Measurements from ENCODE around the gene SMIM22.
A peak's percentile ranks its signal among the peaks of the same experiment; 100 is the strongest.

Gene SMIM22, protein sequence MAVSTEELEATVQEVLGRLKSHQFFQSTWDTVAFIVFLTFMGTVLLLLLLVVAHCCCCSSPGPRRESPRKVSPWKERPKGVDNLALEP

DNA sequence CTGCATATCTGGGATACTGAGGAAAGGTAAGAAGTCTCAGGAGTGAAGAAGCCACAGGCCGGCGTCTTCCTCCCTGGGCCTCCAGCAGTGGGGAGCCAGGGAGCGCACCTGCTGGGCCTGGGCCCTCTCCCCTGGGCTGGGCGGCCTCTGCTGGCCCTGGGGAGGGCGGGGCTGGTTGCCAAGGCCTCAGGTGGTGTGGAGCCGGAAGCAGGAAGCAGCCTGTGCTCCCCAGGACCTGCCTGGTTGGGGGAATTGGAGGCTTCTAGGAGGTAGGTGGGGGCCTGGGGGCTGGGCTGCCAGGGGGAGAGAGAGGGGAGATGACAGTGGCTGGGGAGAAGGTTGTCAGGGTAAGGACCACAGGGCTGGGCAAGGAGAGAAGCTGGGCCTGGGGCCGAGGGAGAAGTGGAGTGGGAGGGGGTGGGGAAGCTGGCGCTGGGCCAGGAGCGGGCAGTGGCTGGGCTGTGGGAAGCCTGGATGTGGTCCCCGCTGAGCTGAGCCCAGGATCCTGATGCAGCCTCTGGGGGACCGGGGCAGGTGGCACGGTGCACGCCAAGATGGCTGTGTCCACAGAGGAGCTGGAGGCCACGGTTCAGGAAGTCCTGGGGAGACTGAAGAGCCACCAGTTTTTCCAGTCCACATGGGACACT lies at the start of gene SMIM22:
Gene SMIM22, plus strand, starts transcription at position 189 of the 647 bp plus-strand sequence. Its CDS starts 366 bp downstream, at position 555.
- DNase-seq, result peak in 5 of 51 donors; percentile 2 to 17 (median 14)

DNA sequence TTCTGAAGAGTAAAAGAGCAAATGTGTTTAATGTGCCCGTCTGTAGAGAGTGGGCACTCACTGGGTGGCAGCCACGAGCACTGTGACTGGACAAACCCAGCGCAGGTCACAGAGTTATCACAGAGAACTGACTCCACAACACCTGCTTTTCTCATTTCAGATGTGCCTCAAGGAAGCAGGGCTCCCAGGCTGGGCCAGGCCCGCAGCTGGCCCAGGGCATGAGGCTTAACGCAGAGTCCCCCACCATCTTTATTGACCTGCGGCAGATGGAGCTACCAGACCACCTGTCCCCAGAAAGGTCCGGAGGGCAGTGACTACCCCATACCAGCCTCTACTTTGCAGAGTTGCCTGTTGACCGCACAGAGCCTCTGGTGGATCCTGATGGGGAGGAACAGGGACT lies 49.0 kb upstream of the SMIM22 start:
- no peak for DNase-seq

DNA sequence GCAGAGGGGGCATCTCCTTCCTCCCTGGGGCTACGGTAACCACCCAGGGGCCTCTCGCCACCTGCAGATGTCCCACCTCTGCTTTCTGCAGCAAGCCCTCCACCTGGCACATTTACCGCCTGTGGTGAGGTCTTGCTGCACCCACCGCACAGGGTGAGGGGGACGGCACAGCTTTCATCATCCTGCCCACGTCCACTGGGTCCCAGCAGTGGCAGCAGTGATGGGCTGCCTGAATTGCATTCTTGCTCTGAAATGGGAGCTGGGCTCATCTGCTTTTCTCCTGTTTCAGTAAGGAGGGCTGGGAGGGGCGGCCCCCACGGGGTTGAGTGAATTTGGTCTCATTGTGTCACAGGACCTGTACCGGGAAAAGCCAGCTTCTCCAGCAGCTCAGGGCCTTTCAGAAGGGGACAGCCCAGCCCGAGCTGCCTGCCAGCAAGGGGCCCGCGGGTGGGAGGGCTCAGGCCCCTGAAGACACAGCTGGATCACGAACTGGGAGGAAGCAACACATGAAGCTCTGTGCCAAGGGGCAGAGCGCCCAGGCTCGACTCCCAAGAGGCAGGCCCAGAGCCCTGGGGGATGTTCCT lies 48.1 kb upstream of the SMIM22 start:
- DNase-seq, result peak in 15 of 51 donors; percentile 1 to 36 (median 15)

DNA sequence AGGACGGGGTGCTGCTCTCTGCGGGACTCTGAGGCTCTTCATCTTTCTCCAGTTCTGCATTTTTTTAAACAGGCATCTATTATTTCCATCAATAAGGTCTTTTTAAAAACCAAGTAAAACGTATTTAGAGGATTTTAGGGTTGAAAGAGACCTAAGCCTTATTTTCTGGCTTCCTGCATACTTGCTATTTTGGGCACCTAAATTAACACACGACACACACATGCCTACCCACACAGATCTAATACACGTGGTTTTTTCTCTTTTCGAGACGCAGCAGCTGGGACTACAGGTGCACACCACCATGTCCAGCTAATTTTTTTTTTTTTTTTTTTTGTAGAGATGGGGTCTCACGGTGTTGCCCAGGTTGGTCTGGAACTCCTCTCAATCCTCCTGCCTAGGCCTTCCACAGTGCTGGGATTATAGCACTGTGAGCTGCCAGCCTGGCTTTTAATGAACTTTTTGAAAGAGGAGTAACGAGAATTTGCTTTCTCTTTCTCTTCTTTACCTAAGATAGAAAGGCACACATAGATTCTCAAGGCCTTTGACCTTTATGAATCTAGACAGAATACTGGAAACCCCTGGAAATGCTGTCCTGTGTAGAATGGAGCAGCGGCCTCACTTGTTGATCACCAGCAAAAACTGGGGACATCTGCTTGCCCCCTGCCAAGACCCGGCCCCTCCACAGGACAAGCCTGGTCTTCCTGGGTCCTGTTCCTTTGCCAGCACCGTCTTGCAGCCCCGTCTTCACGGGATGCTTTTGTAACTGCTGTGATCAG lies 47.1 kb upstream of the SMIM22 start:
- DNase-seq, result no peak

DNA sequence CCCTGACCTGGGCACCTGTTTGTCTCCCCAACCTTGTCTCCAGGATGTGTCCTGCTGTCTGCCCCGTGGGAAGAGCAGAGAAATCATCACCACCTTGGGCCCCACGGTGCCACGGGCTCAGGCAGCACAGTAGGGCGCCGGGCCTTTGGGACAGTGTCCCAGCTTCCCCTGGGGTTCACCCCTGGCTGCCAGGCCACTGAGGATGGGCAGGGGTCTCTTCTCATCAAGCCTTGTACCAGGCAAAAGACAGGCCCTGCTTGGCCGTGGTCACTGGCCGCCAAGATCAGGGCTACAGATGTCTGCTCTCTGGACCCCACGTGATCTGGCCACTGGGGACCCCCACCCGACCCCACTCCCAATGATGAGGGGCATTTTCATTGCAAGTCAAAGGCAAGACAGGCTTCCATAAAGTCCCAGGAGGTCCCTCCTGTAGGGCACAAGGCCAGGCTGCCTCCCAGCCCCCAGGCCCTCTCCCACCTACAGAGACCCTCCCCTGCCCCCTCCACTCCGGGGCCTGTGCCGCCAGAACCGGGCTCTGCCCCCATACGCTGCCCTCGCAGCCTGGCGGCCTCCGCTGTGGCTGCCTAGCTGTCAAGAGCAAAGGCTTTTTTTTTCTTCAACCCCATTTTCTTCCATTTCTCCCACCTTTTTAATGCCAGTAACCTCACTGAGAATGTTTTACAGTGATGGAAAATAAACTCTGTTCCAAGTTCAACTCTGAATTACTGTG lies 46.3 kb upstream of the SMIM22 start:
- no peak for DNase-seq

DNA sequence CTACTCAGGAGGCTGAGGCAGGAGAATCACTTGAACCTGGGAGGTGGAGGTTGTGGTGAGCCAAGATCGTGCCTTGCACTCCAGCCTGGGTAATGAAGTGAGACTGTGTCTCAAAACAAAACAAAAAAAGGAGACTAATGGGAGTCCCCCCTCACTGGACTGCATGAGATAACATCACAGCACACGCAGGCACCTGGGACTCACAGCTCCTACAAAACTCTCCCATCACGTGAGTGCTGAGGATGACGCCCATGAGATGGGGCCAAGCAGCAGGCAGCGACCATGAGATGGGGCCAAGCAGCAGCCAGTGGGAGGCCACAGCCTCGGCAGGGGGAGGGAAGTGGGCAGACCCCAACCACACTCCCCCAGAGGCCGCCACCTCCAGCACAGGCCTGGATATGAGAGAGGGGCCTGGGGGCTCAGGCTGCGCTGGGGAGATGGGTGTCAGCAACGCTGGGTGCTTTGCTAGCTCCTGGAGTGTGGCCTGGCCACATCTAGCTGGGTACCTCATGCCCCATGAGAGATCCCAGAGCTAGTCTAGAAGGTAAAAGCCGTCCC lies 45.4 kb upstream of the SMIM22 start:
- no peak for DNase-seq

DNA sequence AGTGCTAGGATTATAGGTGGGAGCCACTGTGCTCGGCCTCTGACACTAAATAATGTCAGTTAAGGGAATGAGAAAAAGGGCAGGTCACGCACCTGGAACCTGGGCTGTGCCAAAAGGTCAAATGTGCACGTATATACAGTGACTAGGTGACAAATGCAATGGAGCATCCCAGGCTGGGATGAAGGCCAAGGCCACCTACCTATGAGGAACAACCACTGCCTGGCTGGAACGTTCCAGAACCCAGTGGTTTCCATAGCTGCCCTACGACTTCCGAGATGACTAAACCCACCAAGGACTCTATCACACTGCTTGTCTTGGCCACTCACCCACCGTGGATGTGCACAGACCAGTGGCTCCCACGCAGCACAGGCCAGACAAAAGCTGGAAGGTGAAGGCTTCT lies 44.3 kb upstream of the SMIM22 start:
- no peak for DNase-seq

DNA sequence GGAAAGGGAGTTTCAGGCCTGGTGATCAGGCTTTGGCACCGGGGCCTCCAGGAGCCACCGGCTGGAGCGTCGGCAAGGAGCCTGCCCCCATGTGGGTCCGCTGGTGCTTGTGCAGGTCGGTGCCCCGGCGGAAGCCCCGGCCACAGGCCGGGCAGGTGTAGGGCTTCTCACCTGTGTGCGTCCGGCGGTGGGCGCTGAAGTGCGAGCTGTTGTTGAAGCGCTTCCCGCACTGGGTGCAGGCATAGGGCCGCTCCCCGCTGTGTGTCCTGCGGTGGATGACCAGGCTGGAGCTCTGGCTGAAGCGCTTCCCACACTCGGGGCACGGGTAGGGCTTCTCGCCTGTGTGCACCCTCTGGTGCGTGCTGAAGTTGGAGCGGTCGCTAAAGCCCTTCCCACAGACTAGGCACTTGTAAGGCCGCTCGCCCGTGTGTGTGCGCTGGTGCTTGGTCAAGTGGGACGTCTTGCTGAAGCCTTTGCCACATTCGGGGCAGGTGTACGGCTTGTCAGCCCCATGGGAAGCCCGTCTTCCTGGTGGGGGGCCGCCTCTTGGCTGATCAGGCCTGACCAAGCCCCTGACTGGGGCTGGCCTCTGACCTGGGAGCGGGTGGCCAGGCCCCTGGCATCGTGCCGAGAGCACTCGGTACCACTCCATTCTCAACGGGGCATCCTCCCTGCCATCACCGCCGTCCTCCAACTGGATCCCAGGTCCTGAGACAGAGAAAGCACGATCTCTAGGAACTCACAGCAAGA lies 42.6 kb upstream of the SMIM22 start:
- no peak for DNase-seq

DNA sequence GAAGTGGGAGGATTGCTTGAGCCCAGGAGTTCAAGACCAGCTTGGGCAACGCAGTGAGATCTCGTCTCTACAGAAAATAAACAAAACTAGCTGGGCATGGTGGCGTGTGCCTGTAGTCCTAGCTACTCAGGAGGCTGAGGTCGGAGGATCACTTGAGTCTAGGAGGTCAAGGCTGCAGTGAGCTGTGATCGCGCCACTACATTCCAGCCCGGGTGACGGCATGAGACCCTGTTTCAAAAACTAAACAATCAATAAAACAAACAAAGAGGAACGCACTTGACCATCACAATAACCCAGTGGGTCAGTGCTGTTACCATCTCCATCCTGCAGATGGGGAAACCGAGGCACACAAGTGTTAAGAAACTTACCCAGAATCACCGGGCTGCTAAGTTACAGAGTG lies 41.9 kb upstream of the SMIM22 start:
- no peak for DNase-seq

DNA sequence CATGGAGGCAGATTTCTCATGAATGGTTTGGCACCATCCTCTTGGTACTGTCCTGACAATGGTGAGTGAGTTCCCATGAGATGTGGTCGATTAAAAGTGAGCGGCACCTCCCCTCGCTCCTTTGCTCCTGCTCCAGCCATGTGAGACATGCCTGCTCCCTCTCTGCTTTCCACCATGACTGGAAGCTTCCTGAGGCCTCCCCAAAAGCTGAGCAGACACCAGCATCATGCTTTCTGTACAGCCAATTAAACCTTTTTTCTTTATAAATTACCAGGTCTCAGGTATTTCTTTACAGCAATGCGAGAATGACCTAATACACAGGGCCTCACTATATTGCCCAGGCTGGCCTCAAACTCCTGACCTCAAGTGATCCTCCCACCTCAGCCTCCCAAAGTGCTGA lies 40.3 kb upstream of the SMIM22 start:
- DNase-seq, result no peak

DNA sequence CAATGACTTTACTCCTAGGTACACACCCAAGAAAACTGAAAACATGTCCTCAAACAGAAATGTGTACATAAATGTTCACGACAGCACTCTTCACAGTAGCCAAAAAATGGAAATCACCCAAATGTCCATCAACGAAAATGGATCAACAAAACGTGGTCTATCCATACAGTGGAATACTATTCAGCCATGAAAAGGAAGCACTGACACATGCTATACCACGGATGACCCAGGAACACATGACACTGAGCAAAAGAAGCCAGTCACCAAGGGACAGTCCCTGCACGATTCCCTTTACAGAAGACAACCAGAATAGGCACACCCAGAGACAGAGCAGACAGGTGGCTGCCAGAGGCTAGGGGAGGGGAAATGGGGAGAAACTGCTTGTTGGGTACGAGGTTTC lies 39.5 kb upstream of the SMIM22 start:
- DNase-seq, result no peak

DNA sequence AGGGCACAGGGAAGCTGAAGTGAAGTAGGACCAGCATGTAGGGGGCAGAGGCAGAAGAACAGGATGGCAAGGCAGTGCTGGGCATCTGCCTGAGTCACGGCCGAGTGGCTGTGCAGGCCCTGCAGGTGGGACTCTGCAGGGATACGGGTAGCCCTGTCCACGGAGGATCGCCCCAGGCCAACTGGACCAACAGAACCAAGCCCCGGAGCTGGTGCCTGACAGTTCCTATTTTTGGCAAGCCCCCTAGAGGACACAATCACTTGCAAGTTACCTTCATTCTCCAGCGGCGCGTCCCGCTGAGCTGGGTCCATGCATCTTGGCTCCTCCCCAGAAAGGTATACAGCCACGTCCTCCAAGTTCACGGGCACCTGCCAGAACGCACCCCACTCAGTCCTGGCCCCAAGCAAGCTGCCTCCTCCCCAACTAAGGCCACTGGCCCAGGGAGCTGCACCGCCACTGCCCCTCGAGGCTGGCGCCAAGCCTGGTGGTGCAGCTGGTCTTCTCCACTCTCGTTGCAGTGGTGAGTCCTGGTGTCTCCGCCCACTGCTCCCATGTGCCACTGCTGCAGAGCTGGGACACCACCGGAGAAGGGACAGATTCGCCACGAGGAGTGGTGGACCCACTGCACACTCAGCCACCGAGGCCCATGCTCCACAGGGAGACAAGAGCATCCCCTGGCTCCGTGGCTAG lies 34.8 kb upstream of the SMIM22 start:
- DNase-seq, result no peak

DNA sequence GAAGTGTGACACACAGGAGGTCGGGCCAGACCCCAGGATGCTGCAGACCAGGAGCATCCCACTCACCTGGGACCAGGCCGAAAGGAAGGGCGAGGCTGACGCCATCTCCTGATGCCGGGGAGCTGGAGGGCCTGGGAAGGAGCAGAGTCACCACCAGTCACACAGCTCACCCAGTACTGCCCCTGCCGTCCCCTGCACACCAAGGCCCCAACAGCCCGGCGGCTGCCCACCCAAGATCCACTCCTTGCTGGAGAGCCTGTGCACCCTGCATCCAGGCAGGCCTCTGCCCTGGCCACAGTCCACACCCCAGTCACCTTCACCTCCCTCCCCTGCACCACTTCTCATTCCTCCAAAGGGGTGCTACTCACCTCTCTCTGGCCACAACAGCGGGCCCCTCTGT lies 33.0 kb upstream of the SMIM22 start:
- DNase-seq, result no peak

DNA sequence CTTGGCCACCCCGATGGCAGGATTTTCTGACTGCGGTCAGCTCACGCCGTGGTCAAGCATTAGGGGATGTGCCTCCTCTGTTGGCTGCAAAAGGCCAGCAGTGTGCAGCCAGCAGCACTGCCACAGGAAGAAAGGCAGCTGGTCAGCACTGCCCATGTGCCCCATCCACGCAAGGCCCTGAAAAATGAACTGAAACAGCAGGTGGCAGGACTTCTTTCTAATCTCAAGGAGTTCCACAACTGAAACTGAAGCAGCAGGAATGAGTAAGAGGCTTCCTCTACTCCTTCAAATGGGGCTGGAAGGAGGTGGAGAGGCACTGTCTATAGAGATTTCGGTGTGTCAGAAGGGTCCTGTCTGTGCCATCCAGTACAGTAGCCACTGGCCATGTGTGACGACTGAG lies 31.4 kb upstream of the SMIM22 start:
- DNase-seq, result no peak

DNA sequence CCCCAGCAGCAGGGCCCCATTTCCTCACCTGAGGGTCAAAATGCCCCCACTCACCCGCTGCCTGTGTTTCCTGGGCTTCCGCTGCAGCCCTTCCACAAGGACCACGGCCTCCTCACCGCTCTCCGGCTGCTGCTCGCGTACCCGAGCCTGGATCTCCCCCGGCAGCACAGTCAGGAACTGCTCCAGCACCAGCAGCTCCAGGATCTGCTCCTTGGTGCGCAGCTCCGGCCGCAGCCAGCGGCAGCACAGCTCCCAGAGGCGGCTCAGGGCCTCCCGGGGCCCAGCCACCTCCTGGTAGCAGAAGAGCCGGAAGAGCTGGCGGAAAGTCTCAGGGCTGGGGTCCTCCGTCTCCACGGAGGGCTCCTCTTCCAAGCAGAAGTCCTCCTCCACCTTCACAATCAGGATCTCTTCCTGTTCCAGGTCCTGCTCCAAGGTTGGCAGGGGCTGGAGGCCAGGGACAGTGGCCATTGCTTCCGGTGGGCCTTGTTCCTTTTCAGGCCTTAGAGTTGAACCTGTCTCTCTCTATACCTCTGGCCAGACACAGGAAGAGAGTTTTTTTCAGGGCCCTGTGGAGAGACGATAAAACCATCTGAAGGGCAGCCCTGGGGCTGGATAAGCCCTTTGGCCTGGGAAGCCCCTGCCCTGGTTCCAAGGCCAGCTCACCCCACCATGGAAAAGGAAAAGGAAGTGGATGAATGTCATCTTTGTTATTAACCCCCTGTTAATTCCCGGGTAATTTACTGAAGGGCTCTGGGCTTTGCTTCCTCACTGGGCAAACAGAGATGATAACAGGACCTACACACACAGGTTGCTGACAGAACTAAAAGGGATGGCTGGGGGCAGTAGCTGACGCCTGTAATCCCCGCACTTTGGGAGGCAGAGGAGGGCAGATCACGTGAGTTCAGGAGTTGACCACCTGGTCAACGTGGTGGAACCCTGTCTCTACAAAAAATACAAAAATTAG lies 29.4 kb upstream of the SMIM22 start:
- DNase-seq, result no peak

DNA sequence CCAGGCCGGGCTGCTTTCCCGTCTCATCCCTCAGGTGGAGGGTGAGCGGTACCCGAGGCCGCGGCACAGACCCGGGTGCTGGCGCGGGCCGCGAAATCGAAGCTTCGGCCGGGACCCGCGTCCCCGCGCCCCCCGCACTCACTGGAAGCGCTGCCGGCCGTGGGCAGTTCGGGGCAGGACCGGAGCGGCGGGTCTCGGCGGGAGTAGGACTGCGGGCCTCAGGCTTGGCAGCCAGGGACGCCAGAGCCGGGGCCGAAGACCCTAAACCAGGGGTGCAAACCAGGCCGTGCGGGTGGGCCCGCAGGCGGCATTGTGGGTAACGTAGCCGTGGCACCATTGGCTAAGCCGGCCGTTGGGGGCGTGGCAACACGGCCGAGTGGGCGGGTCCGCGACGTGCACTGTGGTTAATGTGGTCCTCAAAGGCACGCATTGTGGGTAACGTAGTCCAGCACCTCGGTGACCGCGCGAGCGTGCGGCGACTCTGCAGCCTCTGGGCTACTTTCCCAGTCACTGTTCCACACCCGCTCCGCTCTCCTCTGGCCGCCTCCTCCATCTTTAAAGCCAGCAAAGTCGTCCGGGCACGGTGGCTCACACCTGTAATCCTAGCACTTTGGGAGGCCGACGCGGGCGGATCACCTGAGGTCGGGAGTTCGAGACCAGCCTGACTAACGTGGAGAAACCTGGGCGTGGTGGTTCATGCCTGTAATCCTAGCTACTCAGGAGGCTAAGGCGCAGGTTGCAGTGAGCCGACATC lies 28.1 kb upstream of the SMIM22 start, which contains the start of gene ZNF500:
Gene ZNF500, minus strand, starts transcription at position 288 of the 754 bp plus-strand sequence. CDS start 1,184 bp downstream, outside the sequence.
- peak; percentile 51 to 99 (median 95) for DNase-seq

DNA sequence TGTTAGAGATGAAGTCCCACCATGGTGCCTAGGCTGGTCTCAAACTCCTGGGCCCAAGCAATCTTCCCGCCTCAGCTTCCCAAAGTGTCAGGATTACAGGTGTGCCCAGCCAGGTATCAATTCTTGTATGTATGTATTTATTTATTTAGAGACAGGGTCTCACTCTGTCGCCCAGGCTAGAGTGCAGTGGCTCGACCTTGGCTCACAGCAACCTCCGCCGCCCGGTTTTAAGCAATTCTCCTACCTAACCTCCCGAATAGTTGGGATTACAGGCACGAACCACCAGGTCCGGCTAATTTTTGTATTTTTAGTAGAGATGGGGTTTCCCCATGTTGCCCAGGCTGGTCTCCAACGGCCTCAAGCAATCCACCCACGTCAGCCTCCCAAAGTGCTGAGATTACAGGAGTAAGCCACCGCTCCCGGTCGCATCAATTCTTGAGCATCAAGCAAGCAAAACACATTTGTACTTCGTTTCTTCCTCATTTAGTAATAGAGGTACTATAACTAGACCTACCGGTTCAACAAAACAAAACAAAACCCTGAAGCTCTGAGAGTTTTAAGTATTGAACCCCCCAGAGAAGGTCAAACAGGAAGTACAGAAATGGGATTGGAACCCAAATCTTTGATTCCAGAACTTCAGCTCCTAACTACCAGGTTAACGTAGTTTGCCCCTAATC lies 27.2 kb upstream of the SMIM22 start:
- DNase-seq, result peak in 2 of 51 donors; percentile 18 to 75
